Hepatocyte (in vitro differentiated cells): ENCODE data around the gene NR3C2. TPM values are rescaled to one million over a fixed set of nuclear protein-coding genes. Genes with fewer than 3 reads are reported as not detected.

Experiments used
- DNase-seq: peaks from one replicate; pipeline ENCODE4 v3.0.0-alpha.2; 2016; ENCODE audit warnings: low spot score
- H2AFZ ChIP-seq: fragments of 200-600 bp; sonication (generic); 2 replicates; pipeline ENCODE4 v1.6.0; 2016; ENCODE audit warnings: antibody characterized with exemption, mild to moderate bottlenecking
- H3K27ac ChIP-seq: fragments of 200-600 bp; sonication (generic); 2 replicates; pipeline ENCODE4 v1.5.1; 2016; ENCODE audit warnings: mild to moderate bottlenecking
- H3K27me3 ChIP-seq: fragments of 200-600 bp; sonication (generic); 2 replicates; pipeline ENCODE4 v1.6.1; 2016
- H3K36me3 ChIP-seq: fragments of 200-600 bp; sonication (generic); replicated peaks from 2 replicates; pipeline ENCODE4 v1.5.1; 2016; ENCODE audit warnings: low read depth; ENCODE audit not compliant: insufficient read depth
- H3K4me1 ChIP-seq: fragments of 200-600 bp; sonication (generic); 2 replicates; pipeline ENCODE4 v1.5.1; 2016; ENCODE audit warnings: mild to moderate bottlenecking, moderate library complexity; ENCODE audit not compliant: insufficient read depth
- H3K4me2 ChIP-seq: fragments of 200-600 bp; sonication (generic); 2 replicates; pipeline ENCODE4 v1.6.0; 2016
- H3K4me3 ChIP-seq: fragments of 200-600 bp; sonication (generic); 2 replicates; pipeline ENCODE4 v1.5.1; 2016; ENCODE audit warnings: mild to moderate bottlenecking
- H3K79me2 ChIP-seq: fragments of 200-600 bp; sonication (generic); 2 replicates; pipeline ENCODE4 v1.6.0; 2017; ENCODE audit warnings: mild to moderate bottlenecking
- H3K9me2 ChIP-seq: fragments of 200-600 bp; sonication (generic); replicated peaks from 2 replicates; pipeline ENCODE4 v1.6.0; 2017; ENCODE audit warnings: mild to moderate bottlenecking; ENCODE audit not compliant: insufficient read depth
- H3K9me3 ChIP-seq: fragments of 200-600 bp; sonication (generic); 2 replicates; pipeline ENCODE4 v1.5.1; 2016; ENCODE audit warnings: low read depth, mild to moderate bottlenecking
- H4K20me1 ChIP-seq: fragments of 200-600 bp; sonication (generic); 2 replicates; pipeline ENCODE4 v1.6.0; 2016; ENCODE audit warnings: mild to moderate bottlenecking; ENCODE audit not compliant: insufficient read depth, poor library complexity, severe bottlenecking
- CTCF ChIP-seq: fragments of 200-600 bp; sonication (generic); IDR thresholded peaks from 2 replicates; pipeline ENCODE4 v1.5.1; 2016; ENCODE audit warnings: antibody characterized with exemption, mild to moderate bottlenecking; ENCODE audit not compliant: poor library complexity
- EZH2 ChIP-seq: fragments of 200-600 bp; sonication (generic); IDR thresholded peaks from 2 replicates; pipeline ENCODE4 v1.6.1; 2016; ENCODE audit warnings: antibody characterized with exemption, mild to moderate bottlenecking, borderline replicate concordance
- EZH2phosphoT487 ChIP-seq: fragments of 200-600 bp; sonication (generic); IDR thresholded peaks from one replicate; pipeline ENCODE4 v1.6.1; 2018; ENCODE audit warnings: antibody characterized with exemption, mild to moderate bottlenecking, low read depth, moderate library complexity; ENCODE audit not compliant: unreplicated experiment, severe bottlenecking
- WGBS: methylation state at CpG from one replicate; pipeline ENCODE4 v1.1.6; 2016; ENCODE audit warnings: low lambda C conversion rate; ENCODE audit errors: missing lambda C conversion rate; 5-methylcytosine and 5-hydroxymethylcytosine counted together
- polyA plus RNA-seq: library from polyadenylated mRNA; unstranded; fragments of >200 nt; fragmentation: Nextera tagmentation; extraction: Ambion mirVana; gene quantifications from 2 replicates; pipeline ENCODE4 v1.2.1, GENCODE V29; 2016
- total RNA-seq: library from RNA; depleted of rRNA; stranded (reverse); fragments of >200 nt; gene quantifications from 2 replicates; pipeline ENCODE4 v1.2.3, GENCODE V29; 2014

The NR3C2 gene
- total and polyA plus RNA-seq, 2 experiments from 2014 or later: 2.3 to 7.1 TPM

GRCh38 chr4:148425327-148426110, 16.7 kb downstream of the NR3C2 start:
- DNase-seq: no peak
- no peaks in the 10 kb centered on the region for H3K4me1 ChIP-seq
- no peak overlapping the region for H3K4me3 ChIP-seq
- no peaks in the 10 kb centered on the region for H3K9me2 ChIP-seq
- H3K27me3 ChIP-seq: no peaks in the 10 kb centered on the region
- H3K36me3 ChIP-seq: no peaks in the 10 kb centered on the region
- peaks cover 7% of the 10 kb centered on the region for H3K79me2 ChIP-seq
- H2AFZ ChIP-seq: no peak overlapping the region
- no peaks in the 10 kb centered on the region for H3K9me3 ChIP-seq
- no peak overlapping the region for H3K27ac ChIP-seq
- H4K20me1 ChIP-seq: no peaks in the 10 kb centered on the region
- 71% methylated on average over 5 of the region's 5 CpGs for WGBS
- no peak overlapping the region for H3K4me2 ChIP-seq
- TF ChIP-seq CTCF (peak; percentile 6), EZH2 (no peak), EZH2phosphoT487 (no peak)

- Histone ChIP-seq H3K36me3 (no peaks in the 10 kb centered on the region), H3K4me2 (no peak overlapping the region), H2AFZ (no peak overlapping the region), H3K9me3 (no peaks in the 10 kb centered on the region), H3K9me2 (no peaks in the 10 kb centered on the region), H3K4me1 (no peaks in the 10 kb centered on the region), H3K79me2 (no peaks in the 10 kb centered on the region), H3K27ac (no peak overlapping the region), H3K4me3 (no peak overlapping the region), H4K20me1 (no peaks in the 10 kb centered on the region), H3K27me3 (no peaks in the 10 kb centered on the region)
- DNase-seq: no peak
- WGBS: 65% methylated on average over 2 of the region's 2 CpGs
- TF ChIP-seq EZH2 (no peak), EZH2phosphoT487 (no peak), CTCF (no peak)
Measured at GRCh38 chr4:148420397-148420796, 21.8 kb downstream of the NR3C2 start.

GRCh38 chr4:148415500-148415899, 26.7 kb downstream of the NR3C2 start:
- Histone ChIP-seq H3K27me3 (no peaks in the 10 kb centered on the region), H3K36me3 (no peaks in the 10 kb centered on the region), H3K4me3 (no peak overlapping the region), H4K20me1 (no peaks in the 10 kb centered on the region), H3K9me2 (no peaks in the 10 kb centered on the region), H3K79me2 (no peaks in the 10 kb centered on the region), H2AFZ (no peak overlapping the region), H3K27ac (no peak overlapping the region), H3K9me3 (no peaks in the 10 kb centered on the region), H3K4me1 (no peaks in the 10 kb centered on the region), H3K4me2 (no peak overlapping the region)
- WGBS: 52% methylated on average over 2 of the region's 2 CpGs
- no peak for TF ChIP-seq EZH2
- peak; percentile 18 for TF ChIP-seq CTCF
- no peak for DNase-seq
